NCI-H2171 treated with DMSO at 0.1 percent for 48 hours (cell line): ENCODE measurements around the gene RNF187.
"Not testable (repeated sequence)": the region's sequence is repeated elsewhere in the genome, so short reads cannot be mapped to it uniquely, and the experiment has no call there.

ENCODE experiments used
- DNase-seq: peaks from one replicate; lab custom pipeline; 2025; lab: John Stamatoyannopoulos, UW

The RNF187 gene

GRCh38 chr1:228486596-228487335, 416 bp upstream of the RNF187 start:
- DNase-seq: peak; percentile 87

GRCh38 chr1:228488125-228488817, 1.1 kb downstream of the RNF187 start:
- no peak for DNase-seq

- no peak for DNase-seq
Measured at GRCh38 chr1:228488818-228489674, 1.9 kb downstream of the RNF187 start.

- DNase-seq: peak; percentile 63
Measured at GRCh38 chr1:228490120-228491078, 3.2 kb downstream of the RNF187 start.

GRCh38 chr1:228493141-228494043, 6.2 kb downstream of the RNF187 start:
- DNase-seq: no peak

GRCh38 chr1:228494044-228494353, 6.8 kb downstream of the RNF187 start:
- no peak for DNase-seq

GRCh38 chr1:228494391-228494790, 7.2 kb downstream of the RNF187 start:
- no peak for DNase-seq

- DNase-seq: no peak
Measured at GRCh38 chr1:228494970-228495853, 8.0 kb downstream of the RNF187 start.

- no peak for DNase-seq
Measured at GRCh38 chr1:228496084-228496483, 8.9 kb downstream of the RNF187 start.

- no peak for DNase-seq
Measured at GRCh38 chr1:228496494-228496893, 9.3 kb downstream of the RNF187 start.

- DNase-seq: no peak
Measured at GRCh38 chr1:228497206-228497605, 10.0 kb downstream of the RNF187 start.

- DNase-seq: no peak
Measured at GRCh38 chr1:228497817-228498216, 10.6 kb downstream of the RNF187 start.

- DNase-seq: no peak
Measured at GRCh38 chr1:228500143-228500734, 13.1 kb downstream of the RNF187 start.

GRCh38 chr1:228500901-228501871, 14.0 kb downstream of the RNF187 start:
- DNase-seq: peak; percentile 78

- no peak for DNase-seq
Measured at GRCh38 chr1:228502522-228502921, 15.3 kb downstream of the RNF187 start.

GRCh38 chr1:228505944-228506343, 18.8 kb downstream of the RNF187 start:
- not testable (repeated sequence) for DNase-seq

- no peak for DNase-seq
Measured at GRCh38 chr1:228507961-228508652, 20.9 kb downstream of the RNF187 start.
